Caki2 (cell line): ENCODE data around the gene CYP46A1. TPM values are rescaled to one million over a fixed set of nuclear protein-coding genes. Genes with fewer than 3 reads are reported as not detected.
"Not testable (repeated sequence)": the region's sequence is repeated elsewhere in the genome, so short reads cannot be mapped to it uniquely, and the experiment has no call there.

ENCODE experiments used
- DNase-seq: peaks from one replicate; pipeline ENCODE4 v3.0.0-alpha.2; 2015; ENCODE audit warnings: low read depth
- in situ Hi-C: cut with HindIII; loops from 2 replicates; pipeline ENCODE4 v1.10.0; 2016; ENCODE audit warnings: low sequenced_read_pairs, low pct_unique_long_range_greater_than_20kb, mixed read lengths
- total RNA-seq: library from RNA; depleted of rRNA; stranded (reverse); fragments of >200 nt; shearing (Covaris generic); gene quantifications from 2 replicates; pipeline ENCODE4 v1.2.3, GENCODE V29; 2014; ENCODE audit warnings: low replicate concordance; rRNA removed

Gene CYP46A1
- not detected in 2 replicates for total RNA-seq

DNA sequence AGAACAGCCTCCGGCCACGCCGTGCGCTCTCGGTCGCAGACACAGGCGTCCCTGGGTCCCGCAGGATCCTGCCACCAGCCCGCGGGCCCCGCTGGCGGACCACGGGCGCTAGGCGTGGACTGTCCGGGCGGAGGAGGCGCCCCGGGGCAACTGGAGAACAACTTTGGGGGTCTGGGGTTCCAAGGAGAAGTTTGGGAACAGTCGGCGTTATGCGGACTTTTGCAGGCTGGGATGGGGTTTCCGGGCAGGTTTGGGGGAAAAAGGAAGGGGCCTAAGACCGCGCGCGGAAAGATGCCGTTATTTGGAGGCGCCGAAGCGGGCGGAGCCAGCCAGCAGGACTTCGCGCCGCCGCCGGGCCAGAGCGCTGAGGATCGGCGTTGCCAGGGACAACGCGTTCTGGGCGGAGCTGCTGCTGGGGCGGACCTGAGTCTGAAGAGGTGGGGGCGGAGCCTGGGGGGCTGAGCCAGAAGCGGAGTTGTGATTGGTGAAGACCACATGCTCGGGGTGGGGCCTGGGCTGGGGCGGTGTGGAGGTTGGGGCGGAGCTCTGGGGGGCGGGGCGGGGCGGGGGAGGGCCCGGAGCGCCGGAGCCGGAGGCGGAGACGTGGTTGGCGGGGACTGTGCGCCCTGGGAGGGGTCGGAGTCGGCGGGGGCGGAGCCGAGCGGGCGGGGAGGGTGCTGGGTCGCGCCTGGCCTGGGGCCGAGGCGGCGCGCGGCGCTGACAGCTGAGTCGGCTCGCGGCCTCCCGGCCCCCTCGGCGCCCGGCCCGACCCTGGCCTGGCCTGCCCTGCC lies at the start of gene CYP46A1:
CYP46A1 (plus strand) TSS at position 680 of the 791 bp plus-strand sequence. CDS start 120 bp downstream, outside the sequence.
- in situ Hi-C loops, result no loop called here

DNA sequence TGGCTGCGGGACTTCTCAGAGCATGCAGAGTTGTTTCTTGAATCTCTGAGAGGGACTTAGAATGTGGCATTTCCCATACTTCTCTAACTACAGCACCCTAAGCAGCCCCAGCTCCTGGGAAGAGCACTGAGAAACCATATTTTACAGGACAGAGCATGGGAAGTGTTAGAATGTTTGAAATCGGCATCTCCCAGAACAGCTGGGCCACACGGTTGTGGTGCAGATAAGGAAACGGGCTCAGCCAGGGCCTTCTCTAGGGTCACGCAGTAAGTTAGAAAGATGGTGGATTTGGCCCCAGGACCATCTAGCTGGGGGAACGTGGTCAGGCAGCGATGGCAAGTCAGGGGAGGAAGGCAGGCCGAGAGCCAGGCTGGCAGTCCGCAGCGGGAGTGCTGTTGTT lies 49.7 kb upstream of the CYP46A1 start:
- in situ Hi-C loops, result no loop called here
- no peak for DNase-seq

More for the DNA sequence above, at the start of gene CYP46A1:
- DNase-seq, result peak; percentile 89

DNA sequence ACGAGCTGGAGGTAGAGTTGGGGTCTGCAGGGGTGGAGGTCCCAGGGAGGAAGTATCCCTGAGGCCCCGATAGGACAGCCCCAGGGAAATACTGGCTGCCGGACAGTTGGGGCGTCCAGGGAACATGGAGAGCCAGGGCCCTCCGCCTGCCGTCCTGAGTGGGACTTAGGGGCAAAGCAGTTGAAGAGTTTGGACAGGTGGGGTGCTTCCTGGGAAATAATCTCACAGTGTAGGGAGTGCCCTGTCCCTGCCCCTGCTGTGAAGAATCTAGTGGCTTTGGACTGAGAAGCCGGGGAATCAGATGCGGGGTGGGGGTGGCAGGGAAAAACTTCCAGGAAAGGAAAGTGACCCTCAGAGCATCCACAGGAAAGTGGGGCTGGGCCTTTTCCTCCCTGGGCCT lies 49.0 kb upstream of the CYP46A1 start:
- DNase-seq, result no peak
- in situ Hi-C loops, result no loop called here

DNA sequence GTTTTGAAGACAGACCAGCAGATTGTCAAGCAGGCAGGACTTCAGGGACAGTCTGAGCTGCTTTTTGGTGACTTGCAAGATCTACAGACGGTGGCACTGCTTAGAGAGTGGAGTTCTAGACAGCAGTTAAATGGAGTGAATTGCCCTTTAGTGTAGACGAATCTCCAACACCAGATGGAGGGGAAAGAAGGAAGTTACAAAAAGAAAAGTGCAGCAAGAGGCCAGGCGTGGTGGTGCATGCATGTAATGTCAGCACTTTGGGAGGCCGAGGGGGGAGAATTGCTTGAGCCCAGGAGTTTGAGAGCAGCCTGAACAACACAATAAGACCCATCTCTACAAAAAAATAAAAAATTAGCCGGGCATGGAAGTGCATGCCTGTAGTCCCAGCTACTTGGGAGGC lies 47.6 kb upstream of the CYP46A1 start:
- DNase-seq, result no peak
- in situ Hi-C loops, result no loop called here

DNA sequence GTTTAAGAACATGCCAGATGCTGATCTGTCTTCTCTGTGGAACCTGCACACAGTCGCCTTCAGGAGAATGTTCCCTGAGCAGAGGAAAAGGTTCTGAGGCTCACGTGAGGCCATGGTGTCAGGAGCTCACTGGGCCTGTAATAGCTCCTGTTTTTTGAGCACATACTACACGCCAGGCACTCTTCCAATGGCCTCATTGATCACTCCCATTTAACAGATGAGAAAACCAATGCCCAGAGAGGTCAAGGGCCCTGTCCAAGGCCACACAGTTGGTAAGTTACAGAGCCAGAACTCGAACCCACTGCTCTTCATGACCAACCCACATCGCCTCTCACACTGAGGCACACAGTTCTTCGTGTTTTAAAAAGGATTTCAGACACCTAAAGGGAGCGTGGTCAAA lies 46.5 kb upstream of the CYP46A1 start:
- DNase-seq, result no peak
- in situ Hi-C loops, result no loop called here

DNA sequence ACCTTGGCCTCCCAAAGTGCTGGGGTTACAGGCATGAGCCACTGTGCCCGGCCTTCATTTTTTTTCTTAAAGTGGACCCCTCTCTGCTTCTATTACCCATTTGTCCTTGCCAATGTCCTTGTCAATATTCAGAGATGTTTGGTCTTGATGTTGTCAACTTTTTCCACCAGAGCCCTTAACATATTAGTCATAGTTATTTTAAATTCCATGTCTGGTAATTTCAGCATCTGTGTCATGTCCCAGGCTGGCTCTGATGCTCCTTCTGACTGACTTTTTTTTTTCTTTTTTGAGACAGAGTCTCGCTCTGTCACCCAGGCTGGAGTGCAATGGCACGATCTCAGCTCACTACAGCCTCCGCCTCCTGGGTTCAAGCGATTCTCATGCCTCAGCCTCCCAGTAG lies 41.3 kb upstream of the CYP46A1 start:
- in situ Hi-C loops, DNase-seq: not testable (repeated sequence)

DNA sequence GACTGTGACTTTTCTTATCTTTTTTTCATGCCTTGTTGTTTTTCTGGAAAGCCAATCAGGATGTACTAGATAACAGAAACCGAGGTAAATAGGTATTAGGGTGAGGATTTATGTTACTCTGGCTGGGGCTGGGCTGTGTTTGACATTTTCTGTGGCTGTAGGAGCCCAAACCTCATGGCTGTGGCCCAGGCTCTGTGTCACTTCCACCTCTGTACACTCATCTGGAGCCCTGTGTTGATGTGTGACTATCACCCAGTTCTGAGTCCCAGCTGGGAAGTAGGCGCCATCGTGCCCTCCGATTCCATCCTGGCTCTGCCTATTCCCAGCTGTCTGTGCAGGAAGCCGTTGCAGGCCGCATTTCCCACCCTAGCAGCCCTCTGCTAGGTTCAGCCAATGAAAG lies 40.8 kb upstream of the CYP46A1 start:
- in situ Hi-C loops, result no loop called here
- DNase-seq, result no peak

DNA sequence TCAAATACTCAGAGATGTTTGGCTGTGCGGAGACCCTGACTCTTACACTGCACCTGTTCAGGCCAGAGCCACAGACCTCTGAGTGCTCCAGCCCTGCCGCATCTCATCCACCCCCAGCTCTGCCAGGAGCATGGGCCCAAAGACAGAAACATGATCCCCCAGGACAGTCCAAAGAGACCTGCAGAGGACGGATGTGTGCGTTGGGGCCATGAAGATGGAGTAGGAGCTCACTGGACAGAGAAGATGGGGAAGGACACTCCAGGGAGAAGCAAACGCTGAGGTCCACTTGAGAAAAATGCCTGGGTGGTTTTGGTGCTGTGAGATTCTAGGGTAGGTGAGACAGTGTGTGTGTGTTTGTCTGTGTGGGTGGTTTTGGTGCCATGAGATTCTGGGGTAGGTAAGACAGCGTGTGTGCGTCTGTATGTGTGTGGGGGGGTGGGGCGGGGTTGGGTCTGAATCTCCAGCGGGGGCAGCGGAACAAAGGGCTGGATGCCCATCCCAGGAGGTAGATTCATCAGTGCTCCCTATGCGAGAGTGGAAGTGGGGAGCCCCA lies 40.0 kb upstream of the CYP46A1 start:
- DNase-seq, result no peak
- in situ Hi-C loops, result no loop called here

DNA sequence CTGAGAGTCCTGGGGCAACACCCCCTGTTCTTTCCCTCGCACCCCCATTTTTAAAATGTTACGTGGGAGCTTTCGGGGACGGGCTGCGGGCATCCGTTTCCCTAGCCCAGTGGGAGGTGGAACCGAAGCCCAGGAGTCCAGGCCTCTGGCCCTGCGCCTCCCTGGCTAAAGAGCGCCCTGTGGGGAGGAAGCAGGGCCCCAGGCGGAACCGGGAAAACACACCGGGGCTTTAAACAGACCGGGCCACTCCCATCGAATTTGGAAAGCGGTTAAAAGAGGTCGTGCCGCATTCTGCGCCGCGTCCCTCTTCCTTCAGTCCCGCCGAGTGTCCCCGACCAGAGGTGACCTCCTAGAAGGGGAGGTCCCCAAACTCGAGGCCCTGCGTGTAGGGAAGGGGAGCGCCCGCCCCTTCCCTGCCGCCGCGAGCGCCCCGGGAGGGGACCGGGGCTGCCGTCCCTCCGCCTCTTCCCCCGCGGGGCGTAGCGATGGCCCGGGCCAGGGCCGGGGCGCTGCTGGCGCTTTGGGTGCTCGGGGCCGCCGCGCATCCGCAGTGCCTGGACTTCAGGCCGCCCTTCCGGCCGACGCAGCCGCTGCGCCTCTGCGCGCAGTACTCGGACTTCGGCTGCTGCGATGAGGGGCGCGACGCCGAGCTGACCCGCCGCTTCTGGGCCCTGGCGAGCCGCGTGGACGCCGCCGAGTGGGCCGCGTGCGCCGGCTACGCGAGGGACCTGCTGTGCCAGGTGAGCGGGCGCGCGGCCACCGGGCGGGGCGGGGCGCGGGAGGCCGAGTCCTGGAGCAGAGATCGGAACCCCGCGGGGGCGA lies 39.2 kb upstream of the CYP46A1 start, which contains the start of gene HHIPL1:
HHIPL1 (plus strand) TSS at position 407 of the 822 bp plus-strand sequence; CDS start at position 486, 79 bp downstream.
- no peak for DNase-seq

DNA sequence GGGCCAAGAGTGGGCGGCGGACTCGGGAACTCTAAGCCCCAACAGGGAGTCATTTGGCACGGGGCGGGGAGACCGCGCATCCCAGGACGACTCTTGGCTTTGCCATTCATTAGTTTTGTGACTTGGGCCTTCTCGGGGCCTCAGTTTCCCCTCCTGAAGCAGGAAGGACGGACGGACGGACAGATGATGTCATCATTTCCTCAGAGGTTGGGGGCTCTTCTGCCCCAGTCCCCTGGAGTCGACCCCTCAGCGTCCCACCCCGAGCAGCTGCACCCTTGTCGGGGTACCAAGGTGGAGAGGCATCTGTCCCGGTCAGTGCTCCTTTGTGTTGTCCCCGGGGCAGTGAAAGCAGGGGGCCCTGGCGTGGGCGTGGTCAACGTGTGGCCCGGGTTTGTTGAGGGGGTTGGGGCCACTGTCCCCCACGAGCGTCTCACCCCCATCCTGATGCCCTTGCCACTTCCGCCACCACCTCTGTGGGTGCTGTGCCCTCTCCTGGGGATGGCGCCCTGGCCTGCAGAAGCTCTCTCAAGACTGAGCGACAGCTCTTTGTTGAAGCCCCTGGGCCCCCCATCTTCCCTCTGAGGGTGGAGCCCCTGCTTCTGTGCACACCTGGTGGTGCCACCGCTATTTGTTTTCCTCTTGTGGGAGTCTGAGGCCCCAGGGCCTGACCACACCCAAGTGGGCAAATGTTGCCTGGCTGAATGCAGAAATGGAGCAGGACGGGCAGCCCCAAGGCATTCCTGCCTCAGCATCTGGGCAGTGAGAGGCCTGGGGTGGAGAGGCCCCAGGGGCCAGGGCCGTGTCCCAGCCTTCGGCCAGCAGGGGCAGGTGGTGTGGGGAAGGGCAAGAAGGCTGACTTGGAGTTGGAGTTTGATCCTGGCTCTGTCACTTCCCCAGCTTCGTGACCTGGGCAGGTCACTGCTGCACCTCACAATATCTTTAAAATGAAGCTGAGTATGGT lies 38.3 kb upstream of the CYP46A1 start:
- in situ Hi-C loops, result no loop called here

More for the DNA sequence above, 39.2 kb upstream of the CYP46A1 start, which contains the start of gene HHIPL1:
- in situ Hi-C loops, result no loop called here

DNA sequence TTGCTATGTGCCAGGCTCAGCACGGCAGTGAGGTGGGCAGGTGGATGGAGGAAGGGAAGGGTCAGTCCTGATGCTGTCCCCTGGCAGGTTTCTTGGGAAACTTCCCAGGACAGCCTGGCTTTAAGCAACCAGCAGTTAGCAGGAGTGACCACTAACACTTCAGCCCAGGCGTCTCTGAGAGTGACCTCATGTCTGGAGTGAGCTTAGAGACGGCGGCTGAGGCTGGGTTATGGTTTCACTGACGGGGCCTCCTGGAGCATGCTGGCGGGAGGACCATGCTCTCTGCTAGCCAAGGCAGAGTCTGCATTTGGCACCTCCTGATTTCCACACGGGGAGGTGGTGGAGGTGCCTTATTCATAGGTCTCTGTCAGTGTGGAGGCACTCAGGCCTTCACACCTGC lies 36.7 kb upstream of the CYP46A1 start:
- DNase-seq, result no peak
- in situ Hi-C loops, result no loop called here

More for the DNA sequence above, 38.3 kb upstream of the CYP46A1 start:
- DNase-seq, result no peak

DNA sequence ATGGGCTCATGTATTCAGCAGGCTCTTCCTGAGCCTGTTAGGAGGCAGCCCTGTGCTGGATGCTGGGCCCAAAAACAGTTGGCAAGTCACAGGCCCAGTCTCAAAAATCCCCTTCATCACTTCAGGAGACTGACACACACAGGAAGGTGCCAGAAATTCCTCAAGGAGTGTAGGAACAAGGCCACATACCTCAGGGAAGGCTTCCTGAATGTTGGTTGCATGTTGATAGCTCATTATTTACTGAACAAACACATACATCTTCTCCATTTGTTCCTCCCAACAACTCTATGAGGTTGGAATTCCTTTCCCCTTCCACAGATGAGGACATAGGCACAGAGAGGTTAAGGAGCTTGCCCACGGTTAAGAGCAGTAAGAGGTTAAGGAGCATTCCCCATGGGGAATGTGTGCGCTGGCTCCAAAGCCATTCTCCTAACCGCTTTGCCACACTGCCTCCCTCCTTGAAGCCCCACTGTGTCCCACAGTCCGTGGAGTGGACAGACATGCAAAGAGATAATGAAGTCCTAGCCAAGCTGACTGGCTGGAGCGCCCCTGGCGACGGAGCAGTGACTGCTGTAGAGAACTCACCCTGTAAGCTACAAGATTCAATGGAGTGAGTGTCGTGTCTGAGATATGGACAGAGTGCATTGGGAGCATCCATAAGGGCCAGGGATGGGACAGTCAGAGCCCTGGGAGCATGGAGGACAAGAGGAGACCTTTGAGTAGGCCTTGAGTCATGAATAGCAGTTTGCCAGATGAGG lies 35.9 kb upstream of the CYP46A1 start:
- in situ Hi-C loops, result no loop called here
- DNase-seq, result no peak

DNA sequence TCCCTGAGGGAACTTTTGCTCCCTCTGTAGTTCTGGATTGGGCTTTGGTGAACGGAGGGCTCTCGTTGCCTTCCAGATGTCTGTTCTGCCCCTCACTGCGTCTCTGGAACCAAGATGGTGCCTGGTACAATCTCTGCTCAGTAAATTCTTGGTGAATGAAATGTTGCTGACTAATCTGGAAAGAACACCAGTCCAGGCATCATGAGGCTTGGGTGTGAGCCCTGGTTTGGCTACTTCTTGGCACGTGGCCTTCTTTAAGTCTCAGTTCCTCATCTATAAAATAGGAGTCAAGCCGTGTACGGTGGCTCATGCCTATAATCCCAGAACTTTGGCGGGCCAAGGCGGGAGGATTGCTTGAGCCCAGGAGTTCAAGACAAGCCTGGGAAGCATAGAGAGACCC lies 34.9 kb upstream of the CYP46A1 start:
- DNase-seq, result no peak
- in situ Hi-C loops, result no loop called here

DNA sequence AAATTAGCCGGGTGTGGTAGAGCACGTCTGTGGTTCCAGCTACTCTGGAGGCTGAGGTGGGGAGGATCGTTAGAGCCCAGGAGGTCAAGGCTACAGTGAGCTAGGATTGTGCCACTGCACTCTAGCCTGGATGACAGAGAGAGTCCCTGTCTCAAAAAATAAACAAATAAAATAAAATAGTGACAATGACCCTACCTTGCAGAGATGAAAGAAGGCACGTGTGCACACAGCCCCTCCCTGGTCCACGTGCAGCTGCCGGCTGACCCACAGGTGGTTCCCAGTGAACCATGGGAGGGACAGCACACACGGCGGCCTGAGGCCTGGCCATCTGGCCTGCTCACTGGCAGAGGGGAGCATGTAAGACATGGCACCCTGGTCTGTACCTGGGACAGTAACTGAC lies 34.5 kb upstream of the CYP46A1 start:
- DNase-seq, result no peak
- in situ Hi-C loops, result no loop called here

DNA sequence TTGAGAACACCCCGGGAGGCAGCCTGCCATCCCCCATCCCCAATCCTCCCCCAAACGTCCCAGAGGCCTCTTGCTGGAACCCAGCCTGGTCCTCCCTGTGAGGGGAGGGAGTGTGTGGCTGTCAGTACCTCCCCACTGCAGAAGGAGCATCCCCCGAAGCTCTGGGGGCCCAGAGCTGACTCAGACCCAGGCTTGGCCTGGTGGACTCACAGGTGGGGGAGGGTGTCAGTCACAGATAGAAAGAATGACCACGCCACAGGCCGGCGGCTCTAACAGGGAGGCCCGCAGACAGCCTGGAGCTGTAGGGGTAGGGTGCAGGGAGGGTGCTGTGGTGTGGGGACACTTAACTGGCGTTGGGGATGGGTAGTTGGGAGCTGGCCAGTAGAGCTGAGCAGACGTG lies 33.9 kb upstream of the CYP46A1 start:
- in situ Hi-C loops, result no loop called here
- no peak for DNase-seq

DNA sequence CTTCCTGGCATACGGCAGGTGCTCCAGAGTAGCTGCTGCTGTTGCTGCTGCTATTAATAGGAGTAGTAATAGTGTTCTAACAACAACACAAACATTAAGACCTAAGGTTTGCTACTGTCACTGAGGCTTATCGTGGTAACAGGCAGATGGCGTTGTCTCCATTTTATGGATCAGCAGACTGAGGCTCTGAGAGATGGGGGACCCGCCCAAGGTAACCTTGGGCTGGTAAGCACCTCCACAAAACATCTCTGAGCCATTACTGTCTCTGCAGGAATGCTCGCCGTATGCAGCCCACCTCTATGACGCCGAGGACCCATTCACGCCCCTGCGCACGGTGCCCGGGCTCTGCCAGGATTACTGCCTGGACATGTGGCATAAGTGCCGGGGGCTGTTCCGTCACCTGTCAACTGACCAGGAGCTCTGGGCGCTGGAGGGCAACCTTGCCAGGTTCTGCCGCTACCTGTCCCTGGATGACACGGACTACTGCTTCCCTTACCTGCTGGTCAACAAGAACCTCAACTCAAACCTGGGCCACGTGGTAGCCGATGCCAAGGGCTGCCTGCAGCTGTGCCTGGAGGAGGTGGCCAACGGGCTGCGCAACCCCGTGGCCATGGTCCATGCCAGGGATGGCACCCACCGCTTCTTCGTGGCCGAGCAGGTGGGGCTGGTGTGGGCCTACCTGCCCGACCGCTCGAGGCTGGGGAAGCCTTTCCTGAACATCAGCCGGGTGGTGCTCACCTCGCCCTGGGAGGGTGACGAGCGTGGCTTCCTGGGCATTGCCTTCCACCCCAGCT lies 31.9 kb upstream of the CYP46A1 start:
- in situ Hi-C loops, result no loop called here
- DNase-seq, result no peak
